Left hindlimb (tissue), 1 donor: ENCODE measurements around the gene CNR1.
"Not testable (repeated sequence)": the region's sequence is repeated elsewhere in the genome, so short reads cannot be mapped to it uniquely, and the experiment has no call there.

Experiments
- DNase-seq: peaks from one replicate; pipeline ENCODE4 v3.0.0-alpha.2; 2018

CNR1 gene

GRCh38 chr6:88165844-88166492 is at the start of gene CNR1:
CNR1 (minus strand) TSS chr6:88166347; CDS start chr6:88145274, 21,073 bp downstream.
- DNase-seq: peak; percentile 52

DNA sequence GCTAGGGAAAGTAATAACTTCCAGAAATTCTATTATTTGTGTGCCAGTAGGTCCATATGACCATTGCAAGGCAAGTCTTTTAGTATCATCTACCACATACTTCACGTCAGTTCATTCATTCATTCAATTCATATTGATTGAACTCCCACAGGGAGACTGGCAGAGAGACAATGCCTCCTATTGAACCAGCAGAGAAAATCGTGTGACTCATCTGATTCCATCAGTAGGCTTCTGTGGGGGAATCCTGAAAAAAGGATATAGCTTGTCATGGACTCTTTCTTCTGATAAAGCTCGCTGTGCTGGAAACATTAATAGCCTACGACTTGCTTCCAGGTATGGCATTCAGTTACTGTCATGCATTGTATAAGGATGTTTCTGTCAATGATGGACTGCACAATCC is 45.3 kb upstream of the CNR1 start:
- no peak for DNase-seq

GRCh38 chr6:88209301-88209700 is 43.2 kb upstream of the CNR1 start:
- no peak for DNase-seq

DNA sequence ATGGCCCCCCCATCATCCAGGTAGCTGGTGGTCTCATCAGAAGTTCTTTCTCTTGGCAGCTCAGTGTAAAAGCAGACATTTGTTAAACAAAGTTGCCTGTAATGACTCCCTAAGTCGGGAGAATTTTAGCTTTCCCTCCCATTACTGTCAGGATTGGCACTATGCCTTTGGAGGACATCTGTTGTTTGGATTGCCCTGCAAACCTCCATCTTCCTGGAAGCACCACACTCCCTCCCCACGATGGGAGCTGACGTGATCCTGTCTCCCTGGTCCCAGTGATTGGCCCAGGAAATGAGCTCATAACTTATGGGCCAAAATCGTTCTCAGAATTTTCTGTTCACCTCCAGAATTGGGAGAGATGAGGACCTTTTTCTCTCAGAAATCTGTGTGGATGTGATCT is 42.6 kb upstream of the CNR1 start:
- DNase-seq: no peak

- DNase-seq: not testable (repeated sequence)
Observed at GRCh38 chr6:88201734-88202133, 35.6 kb upstream of the CNR1 start.

DNA sequence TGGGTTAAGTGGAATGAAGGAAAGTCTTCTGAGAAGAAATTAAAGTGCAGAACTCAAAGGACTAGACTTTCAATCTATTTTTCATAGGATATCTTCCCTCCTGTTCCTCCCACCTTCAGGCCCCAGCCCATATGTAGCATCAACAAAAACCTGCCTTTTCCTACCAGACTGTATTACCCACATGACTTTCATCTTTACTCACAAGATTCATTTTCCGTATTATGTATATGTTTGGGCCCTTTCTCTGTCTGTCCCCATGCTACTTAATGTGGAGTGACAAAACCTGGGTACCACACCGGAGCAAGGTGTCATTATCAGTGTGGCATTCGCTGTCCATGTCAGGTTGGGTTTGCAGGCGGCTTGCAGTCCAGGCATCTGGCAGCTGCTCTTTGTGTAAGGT is 18.8 kb upstream of the CNR1 start:
- DNase-seq: no peak

DNA sequence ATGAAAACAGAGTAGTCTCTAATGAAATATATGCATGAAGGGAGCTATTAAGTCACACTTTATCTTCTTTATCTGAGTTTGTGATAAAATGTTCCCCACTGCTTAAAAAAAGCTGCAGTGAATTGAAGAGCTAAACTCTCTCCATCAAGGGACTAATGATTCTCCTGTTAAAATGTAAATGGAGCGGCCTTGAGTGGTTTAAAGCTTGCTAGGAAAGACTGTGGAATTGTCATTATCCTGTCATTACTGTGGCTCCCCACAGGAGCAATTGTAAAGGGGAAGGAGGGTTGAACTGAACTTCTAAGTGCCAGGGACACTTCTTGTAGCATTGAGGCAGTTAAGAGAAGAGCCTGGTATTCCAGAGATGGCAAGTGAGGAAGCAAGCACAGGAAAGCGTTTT is 17.3 kb upstream of the CNR1 start:
- no peak for DNase-seq

GRCh38 chr6:88179692-88180091 is 13.5 kb upstream of the CNR1 start:
- no peak for DNase-seq

- no peak for DNase-seq
Observed at GRCh38 chr6:88177961-88178464, 11.9 kb upstream of the CNR1 start.

- DNase-seq: no peak
Observed at GRCh38 chr6:88174906-88175305, 8.8 kb upstream of the CNR1 start.

- DNase-seq: no peak
Observed at GRCh38 chr6:88171312-88171711, 5.2 kb upstream of the CNR1 start.

- no peak for DNase-seq
Observed at GRCh38 chr6:88168362-88168761, 2.2 kb upstream of the CNR1 start.

- no peak for DNase-seq
Observed at GRCh38 chr6:88167352-88167937, 1.3 kb upstream of the CNR1 start.

DNA sequence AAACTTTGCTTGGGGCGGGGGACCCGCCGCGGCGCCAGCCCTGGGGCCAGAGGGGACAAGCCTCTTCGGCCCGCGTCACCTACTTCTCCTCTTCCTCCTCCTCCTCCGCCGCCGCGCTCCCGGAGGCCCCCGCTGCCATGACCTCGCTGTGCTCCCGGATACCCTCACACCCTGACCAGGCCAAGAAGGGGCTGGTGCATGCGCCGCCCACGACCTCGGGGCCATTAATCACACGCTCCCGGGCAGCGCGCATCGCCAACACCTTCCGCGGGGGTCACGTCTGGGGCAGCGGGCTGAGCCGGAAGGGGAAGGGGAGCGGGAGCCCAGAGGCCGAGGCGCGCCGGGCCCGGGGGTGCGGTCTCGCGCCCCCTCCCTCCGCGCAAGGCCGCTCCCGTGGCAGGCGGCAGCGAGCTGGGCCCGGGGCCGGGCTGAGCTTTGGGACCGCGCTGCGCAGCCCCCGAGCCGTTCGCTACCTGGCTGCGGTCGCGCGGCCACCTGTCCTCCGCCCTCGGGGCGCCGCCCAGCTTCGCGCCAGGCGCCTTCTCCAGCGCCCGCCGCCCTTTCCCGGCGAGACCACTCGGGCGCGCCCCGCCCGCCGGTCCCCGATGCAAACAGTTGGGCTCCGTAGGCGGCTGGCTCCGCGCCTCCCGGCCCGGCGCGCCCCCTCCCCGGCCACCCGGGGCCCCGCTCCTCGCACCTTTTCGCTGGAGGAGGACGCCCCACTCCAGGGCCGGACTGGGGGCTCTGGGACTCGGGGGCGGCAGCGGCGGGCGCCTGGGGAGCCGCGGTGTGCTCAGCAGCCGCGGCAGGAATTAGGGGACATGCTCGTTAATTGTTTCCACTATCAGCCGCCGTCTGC is 575 bp upstream of the CNR1 start:
- peak; percentile 38 for DNase-seq

DNA sequence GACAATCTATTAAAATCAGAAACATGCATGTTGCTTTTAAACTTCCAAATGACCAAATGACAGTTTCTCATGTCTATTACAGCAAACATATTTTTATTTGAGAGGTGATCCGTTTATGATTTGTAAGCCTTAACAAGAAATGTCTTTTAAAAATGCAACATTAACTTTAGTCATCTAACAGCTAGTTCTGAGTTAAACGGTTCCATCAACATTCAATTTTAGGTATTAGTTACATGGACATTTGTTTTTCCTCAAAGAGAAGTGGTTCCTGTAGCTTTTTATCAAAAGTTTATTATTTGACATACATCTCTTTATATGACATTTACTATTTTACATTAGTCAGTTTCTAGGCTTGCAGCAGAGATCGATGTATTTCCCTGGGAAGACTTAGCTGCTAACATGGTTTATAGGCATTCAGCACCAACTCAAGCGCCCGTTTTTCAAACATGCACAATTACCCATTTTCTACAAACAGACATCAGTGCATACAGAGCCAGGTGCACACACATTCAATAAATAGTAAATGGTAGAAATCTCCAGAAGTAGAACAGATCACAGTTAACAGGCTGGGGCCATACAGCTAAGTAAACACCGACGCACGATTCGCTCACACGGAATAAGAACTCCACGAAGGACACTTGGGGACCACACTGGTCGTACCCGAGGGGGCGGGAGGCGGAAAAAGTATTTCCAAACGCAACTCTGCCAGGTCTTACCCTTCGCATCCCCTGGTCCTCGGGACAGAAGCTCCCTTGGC is 882 bp downstream of the CNR1 start:
- no peak for DNase-seq

DNA sequence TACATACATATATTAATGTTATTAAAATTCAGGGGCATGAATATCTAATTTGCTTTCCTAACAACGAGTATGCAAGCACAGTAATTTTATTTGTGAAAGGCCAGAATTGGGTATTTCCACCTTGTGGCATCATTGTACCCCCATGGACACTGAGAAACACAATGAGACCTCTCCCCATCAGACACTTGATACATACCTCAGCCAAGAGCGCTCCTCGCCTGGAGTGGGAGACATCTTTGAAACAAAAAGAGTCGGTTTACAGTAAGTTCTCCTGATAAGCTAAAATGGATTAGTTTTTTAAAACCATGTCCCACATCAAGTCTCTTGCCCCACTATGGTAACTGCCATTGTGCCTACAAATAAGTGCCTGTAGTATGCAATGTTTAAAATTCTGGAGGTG is 2.1 kb downstream of the CNR1 start:
- no peak for DNase-seq

GRCh38 chr6:88163616-88164015 is 2.5 kb downstream of the CNR1 start:
- no peak for DNase-seq

- no peak for DNase-seq
Observed at GRCh38 chr6:88161940-88162339, 4.2 kb downstream of the CNR1 start.

GRCh38 chr6:88157106-88157505 is 9.0 kb downstream of the CNR1 start:
- DNase-seq: no peak

GRCh38 chr6:88145298-88145963 is 20.7 kb downstream of the CNR1 start:
- no peak for DNase-seq

DNA sequence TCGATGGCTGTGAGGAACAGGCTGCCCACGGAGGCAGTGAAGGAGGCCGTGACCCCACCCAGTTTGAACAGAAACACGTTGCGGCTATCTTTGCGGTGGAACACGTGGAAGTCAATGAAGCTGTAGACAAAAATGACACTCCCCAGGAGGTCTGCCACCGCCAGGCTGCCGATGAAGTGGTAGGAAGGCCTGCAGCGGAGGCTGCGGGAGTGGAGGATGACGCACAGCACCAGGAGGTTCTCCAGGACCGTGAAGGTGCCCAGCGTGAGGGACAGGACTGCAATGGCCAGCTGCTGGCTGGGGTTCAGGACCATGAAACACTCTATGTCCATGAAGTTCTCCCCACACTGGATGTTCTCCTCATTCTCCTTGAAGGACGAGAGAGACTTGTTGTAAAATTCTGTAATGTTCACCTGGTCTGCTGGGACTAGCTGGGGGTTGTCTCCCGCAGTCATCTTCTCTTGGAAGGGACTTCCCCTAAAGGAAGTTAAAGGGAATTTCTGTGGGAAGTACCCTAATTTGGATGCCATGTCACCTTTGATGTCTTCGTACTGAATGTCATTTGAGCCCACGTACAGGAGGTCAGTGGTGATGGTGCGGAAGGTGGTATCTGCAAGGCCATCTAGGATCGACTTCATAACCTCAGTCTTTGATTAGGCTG is 21.4 kb downstream of the CNR1 start:
- DNase-seq: no peak
